AG09309 (cell line): ENCODE measurements around the gene GPBAR1.

Experiments used
- DNase-seq: peaks from one replicate; pipeline ENCODE4 v3.0.0-alpha.2; 2010; ENCODE audit warnings: low read depth
- H3K4me3 ChIP-seq: 2 replicates; pipeline ENCODE4 v1.5.1; 2011; ENCODE audit warnings: mild to moderate bottlenecking, low read depth, low read length, moderate library complexity; ENCODE audit not compliant: control insufficient read depth
- CTCF ChIP-seq: IDR thresholded peaks from 2 replicates; pipeline ENCODE4 v1.5.1; 2011; ENCODE audit warnings: mild to moderate bottlenecking, low read depth, low read length, inconsistent platforms; ENCODE audit not compliant: insufficient read depth, control insufficient read depth; ENCODE audit errors: missing control alignments

Gene GPBAR1

GRCh38 chr2:218252509-218253231 lies 8.1 kb upstream of the GPBAR1 start:
- no peak for DNase-seq
- no peak overlapping the region for H3K4me3 ChIP-seq
- TF ChIP-seq CTCF, result no peak

GRCh38 chr2:218253232-218253625 lies 7.6 kb upstream of the GPBAR1 start:
- TF ChIP-seq CTCF, result no peak
- DNase-seq, result no peak
- H3K4me3 ChIP-seq, result no peak overlapping the region

GRCh38 chr2:218255446-218255845 lies 5.4 kb upstream of the GPBAR1 start:
- no peak overlapping the region for H3K4me3 ChIP-seq
- TF ChIP-seq CTCF, result no peak
- DNase-seq, result peak; percentile 44

DNA sequence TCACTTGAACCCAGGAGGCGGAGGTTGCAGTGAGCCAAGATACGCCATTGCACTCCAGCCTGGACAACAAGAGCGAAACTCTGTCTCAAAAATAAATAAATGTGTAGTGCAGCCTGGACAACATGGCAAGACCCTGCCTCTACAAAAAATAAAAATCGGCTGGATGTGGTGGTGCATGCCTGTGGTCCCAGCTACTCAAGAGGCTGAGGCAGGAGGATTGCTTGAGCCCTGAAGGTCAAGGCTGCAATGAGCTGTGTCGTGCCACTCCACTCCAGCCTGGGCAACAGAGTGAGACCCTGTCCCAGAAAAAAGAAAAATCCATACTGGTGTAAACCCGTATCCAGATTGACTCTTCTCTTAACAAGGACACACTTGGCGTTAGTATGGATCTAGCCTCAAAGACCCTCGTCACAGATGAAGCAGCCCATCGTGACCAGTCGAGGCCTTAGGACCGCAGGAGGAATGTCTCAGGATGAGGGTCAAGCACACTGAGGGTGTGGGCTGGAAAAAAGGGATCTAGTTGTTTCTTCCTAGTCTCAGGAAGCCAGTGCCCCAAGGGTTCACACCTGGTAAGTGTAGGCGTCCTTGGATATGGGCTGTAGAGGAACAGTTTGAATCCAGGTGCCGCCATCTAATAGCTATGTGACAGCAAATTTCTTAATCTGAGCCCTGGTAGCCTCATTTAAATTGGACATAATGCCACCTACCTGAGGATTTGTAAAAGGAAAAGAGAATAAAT lies 4.0 kb upstream of the GPBAR1 start:
- TF ChIP-seq CTCF, result no peak
- no peak for DNase-seq
- no peak overlapping the region for H3K4me3 ChIP-seq

GRCh38 chr2:218257390-218257981 lies 3.3 kb upstream of the GPBAR1 start:
- H3K4me3 ChIP-seq, result no peak overlapping the region

More at GRCh38 chr2:218257390-218257981, 3.3 kb upstream of the GPBAR1 start:
- TF ChIP-seq CTCF, result peak; percentile 63
- DNase-seq, result no peak
